Stimulated activated CD4-positive, alpha-beta T cell treated with anti-CD3 and anti-CD28 coated beads, Interleukin-4, amount 100 ng/mL, for 48 hours (primary cell): Measurements from ENCODE around the gene RNF217.
"Not testable (repeated sequence)": the region's sequence is repeated elsewhere in the genome, so short reads cannot be mapped to it uniquely, and the experiment has no call there.

ENCODE experiments used
- DNase-seq, 2 donors: peaks; one replicate each; pipeline ENCODE4 v3.0.0-alpha.2; 2020; ENCODE audit warnings: low read depth in 2 of 2

The RNF217 gene

GRCh38 chr6:125125856-125126255, 163.6 kb downstream of the RNF217 start:
- not testable (repeated sequence) for DNase-seq

GRCh38 chr6:125129354-125129753, 167.1 kb downstream of the RNF217 start:
- no peak for DNase-seq

- no peak for DNase-seq
These were observed 169.8 kb downstream of the RNF217 start for GRCh38 chr6:125132058-125132457.

DNA sequence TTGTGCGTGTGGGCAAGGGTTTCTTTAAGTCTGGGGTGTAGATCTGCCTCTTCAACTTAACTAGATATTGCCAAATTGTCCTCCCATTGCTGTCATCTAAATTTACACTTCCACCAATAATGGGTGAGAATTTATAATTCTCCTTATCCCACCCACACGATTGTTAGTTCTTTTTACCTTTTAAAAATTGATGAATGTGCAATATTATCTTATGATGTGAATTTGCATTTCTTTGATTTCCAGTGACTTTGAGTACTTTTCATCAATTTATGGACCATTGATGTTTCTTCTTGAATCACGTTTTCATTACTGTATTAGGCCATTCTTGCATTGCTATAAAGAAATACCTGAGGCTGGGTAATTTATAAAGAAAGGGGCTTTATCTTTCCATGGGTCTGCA, 174.1 kb downstream of the RNF217 start:
- no peak for DNase-seq

DNA sequence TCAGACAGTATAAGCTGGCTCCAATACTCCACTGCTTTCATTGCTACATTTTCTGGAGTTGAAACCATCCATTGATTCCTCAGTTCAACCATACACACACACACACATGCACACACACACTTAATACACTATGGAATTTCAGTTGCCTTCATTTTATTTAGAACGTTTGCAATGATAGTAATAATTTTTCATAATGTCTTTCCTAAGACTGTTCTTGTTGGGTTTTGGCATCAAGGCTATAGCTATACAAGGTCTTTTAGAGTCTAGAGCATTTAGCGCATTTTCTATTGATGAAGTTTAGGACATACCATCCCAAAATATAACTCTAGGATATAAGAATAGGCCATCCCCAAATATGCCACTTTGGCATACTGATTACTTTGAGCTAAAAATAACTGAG, 175.8 kb downstream of the RNF217 start:
- no peak for DNase-seq

GRCh38 chr6:125140808-125141207, 178.6 kb downstream of the RNF217 start:
- DNase-seq = no peak
